Lower leg skin (tissue), 3 donors: ENCODE data around the gene IQSEC3.

ENCODE experiments used
- POLR2A ChIP-seq, 2 donors: fragments of 450-650 bp; IDR thresholded peaks; one replicate each; pipeline ENCODE4 v1.6.1; 2016 to 2017; ENCODE audit warnings: antibody characterized with exemption in 2 of 2, mild to moderate bottlenecking in 1 of 2, moderate library complexity in 1 of 2
- TF ChIP-seq, protein P1 (sequence below), 3 donors: fragments of 450-650 bp; IDR thresholded peaks; one replicate each; pipeline ENCODE4 v1.5.1; 2016; ENCODE audit warnings: antibody characterized with exemption in 3 of 3, mild to moderate bottlenecking in 3 of 3, moderate library complexity in 2 of 3

GRCh38 chr12:167959-168600 lies 101.5 kb downstream of the IQSEC3 start:
- TF ChIP-seq, protein P1, sequence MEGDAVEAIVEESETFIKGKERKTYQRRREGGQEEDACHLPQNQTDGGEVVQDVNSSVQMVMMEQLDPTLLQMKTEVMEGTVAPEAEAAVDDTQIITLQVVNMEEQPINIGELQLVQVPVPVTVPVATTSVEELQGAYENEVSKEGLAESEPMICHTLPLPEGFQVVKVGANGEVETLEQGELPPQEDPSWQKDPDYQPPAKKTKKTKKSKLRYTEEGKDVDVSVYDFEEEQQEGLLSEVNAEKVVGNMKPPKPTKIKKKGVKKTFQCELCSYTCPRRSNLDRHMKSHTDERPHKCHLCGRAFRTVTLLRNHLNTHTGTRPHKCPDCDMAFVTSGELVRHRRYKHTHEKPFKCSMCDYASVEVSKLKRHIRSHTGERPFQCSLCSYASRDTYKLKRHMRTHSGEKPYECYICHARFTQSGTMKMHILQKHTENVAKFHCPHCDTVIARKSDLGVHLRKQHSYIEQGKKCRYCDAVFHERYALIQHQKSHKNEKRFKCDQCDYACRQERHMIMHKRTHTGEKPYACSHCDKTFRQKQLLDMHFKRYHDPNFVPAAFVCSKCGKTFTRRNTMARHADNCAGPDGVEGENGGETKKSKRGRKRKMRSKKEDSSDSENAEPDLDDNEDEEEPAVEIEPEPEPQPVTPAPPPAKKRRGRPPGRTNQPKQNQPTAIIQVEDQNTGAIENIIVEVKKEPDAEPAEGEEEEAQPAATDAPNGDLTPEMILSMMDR (IDR thresholded peaks at IDR 0.05) = no peak
- no peak for TF ChIP-seq POLR2A (IDR thresholded peaks at IDR 0.05)
